RWPE1 (cell line): ENCODE data around the gene SMOC2.

Experiments
- CTCF ChIA-PET: fragments of 350-600 bp; sonication (Branson Sonifier 250); formaldehyde crosslinking; extraction: SDS; loops from one replicate; lab custom pipeline; 2021; lab: Yijun Ruan, JAX
- POLR2A ChIA-PET: fragments of 400-600 bp; formaldehyde crosslinking; extraction: SDS; loops from one replicate; lab custom pipeline; 2020; ENCODE audit warnings: antibody characterized with exemption; ENCODE audit not compliant: low non-redundant PET; lab: Yijun Ruan, JAX
- DNase-seq: peaks from one replicate; pipeline ENCODE4 v3.0.0; 2012; ENCODE audit warnings: low spot score
- H3K27ac ChIP-seq: fragments of 450-650 bp; 2 replicates; pipeline ENCODE4 v1.5.1; 2017
- TF ChIP-seq, protein P1 (sequence below): fragments of 450-650 bp; conservative IDR thresholded peaks from 2 replicates; pipeline ENCODE4 v1.5.1; 2017; ENCODE audit warnings: low read depth, mild to moderate bottlenecking

Gene SMOC2

DNA sequence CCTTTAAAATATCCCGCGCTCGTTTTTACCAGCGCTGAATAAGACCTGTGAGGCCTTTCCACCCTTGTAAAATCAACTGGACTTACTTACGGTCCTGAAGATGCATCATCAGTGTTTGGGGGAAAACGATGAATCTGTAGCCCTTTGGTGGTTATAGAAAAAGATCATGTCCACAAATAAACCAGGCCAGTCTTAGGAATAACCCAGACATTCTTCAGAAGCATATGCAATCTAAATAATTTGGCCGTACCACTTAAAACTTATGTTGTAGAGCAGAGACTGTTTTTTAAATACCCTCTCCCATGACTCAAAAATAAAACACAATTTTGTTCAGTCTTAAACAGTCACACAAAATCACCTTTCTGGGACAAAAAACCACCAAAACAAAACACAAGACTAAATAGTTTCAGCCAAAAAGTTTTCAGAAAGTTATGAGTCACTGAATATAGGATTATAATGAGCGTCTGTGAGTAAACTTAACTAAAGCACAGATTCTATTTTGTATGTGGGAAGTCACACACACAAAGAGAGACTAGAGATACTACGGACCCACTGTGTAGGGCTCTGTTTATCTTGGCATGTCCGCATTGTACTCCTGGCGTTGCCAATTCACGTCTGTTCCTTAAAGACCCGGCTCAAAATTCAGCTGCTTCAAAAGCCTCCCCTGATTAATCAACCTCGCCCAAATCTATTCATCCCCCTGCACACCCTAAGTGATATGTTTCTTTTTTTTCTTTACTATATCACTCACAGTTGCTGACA lies 26.5 kb upstream of the SMOC2 start:
- TF ChIP-seq, protein P1, sequence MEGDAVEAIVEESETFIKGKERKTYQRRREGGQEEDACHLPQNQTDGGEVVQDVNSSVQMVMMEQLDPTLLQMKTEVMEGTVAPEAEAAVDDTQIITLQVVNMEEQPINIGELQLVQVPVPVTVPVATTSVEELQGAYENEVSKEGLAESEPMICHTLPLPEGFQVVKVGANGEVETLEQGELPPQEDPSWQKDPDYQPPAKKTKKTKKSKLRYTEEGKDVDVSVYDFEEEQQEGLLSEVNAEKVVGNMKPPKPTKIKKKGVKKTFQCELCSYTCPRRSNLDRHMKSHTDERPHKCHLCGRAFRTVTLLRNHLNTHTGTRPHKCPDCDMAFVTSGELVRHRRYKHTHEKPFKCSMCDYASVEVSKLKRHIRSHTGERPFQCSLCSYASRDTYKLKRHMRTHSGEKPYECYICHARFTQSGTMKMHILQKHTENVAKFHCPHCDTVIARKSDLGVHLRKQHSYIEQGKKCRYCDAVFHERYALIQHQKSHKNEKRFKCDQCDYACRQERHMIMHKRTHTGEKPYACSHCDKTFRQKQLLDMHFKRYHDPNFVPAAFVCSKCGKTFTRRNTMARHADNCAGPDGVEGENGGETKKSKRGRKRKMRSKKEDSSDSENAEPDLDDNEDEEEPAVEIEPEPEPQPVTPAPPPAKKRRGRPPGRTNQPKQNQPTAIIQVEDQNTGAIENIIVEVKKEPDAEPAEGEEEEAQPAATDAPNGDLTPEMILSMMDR, result no peak
- ChIA-PET POLR2A (no interaction called here), CTCF (interaction anchor here (0.6 kb wide), 1 partner anchor 163 kb away, joined by 3 read pairs; no protein-coding TSS in a partner anchor)
- DNase-seq, result no peak
- no peak overlapping the region for H3K27ac ChIP-seq

DNA sequence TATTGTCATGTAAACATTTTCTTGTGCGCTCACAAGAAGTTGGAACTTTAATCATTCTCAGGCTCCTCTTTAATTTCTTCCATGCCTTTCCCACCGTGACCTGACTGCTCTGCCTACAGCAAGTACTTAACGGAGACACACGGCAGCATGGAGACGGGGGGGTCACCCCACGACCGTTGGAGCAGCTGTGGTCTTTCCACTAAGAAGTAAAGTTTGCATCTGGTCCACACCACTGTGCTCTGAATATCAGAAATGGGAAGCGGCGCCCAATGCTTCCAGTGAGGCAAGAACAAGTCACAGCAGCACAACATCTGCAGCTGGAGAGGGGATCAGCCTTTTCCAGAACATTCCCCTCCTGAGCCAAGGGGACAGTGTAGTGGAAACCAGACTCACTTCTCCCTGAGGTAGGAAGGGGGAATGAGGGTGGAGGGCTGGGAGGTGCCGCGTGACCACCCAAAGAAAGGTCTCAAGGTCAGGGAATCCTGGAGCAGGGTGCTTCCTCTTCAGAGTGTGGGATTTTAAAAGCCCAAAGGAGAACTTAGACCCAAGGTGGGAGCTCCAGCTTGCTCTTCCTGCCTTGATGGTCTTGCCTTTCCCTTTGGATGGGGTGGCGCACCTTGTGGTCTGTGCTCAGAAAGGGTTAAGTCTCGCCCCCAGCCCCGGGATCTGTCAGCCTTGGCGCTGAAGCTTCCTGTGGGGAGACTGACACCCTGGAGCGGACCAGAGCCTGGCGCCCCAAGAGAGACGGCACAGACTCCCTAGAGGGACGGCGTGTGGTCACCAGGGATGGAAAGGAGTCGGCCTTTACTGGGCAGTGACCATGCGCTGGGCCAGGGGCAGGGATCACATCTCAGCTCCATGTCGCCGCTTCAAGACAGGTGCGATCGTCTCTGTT lies 25.6 kb upstream of the SMOC2 start:
- TF ChIP-seq, protein P1, result no peak
- no peak for DNase-seq
- ChIA-PET CTCF (interaction anchor here (0.6 kb wide), 1 partner anchor 163 kb away, joined by 3 read pairs; no protein-coding TSS in a partner anchor), POLR2A (interaction anchor here (0.6 kb wide), 1 partner anchor 68 kb away, joined by 3 read pairs; no protein-coding TSS in a partner anchor)
- H3K27ac ChIP-seq, result no peak overlapping the region

DNA sequence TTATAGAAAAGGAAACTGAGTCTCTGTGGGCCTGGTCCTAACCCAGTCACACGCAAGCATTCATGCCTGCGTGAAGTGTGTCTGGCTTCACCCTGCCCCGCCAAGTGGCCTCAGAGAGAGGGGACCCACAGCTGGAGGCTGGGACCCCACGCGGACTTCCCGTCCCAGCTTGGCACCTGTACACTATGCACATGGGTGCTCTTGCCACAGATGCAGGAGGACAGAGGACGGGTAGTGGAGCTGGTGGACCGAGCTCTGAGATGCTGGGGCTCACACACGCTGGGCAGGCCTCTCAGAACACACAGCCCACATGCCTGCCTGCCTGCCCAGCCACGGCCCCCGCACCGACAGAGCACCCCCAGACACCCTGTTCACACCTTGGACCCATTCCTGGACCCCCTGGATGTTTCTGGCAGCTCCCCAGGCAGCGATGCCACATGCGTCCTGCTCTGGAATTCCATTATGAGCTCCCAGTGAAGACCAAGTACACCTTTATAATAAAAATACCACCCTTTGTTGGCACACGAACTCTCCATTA lies 24.9 kb upstream of the SMOC2 start:
- DNase-seq, result no peak

DNA sequence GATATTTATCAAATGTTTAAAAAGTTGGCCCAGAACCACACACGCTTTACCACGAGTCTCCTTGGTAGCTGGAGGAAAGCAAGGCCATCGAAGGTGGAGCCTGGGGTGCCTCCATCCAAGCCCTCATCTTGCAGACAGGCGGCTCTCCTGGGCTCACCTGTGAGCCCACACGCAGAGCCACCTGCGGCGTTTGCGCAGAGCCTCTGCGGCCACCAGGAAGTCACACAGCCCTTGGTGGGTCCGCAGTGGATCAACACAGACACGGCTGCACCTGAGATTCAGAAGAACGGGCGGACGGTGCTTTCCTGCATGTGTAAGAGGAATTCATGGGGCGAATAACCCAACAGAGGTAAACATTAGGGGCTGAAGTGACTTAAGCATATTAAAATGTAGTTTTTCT lies 24.5 kb upstream of the SMOC2 start:
- CTCF ChIA-PET, result no interaction called here
- TF ChIP-seq, protein P1, result no peak
- no peak overlapping the region for H3K27ac ChIP-seq
- DNase-seq, result no peak
- POLR2A ChIA-PET, result no interaction called here

More for the DNA sequence above, 24.9 kb upstream of the SMOC2 start:
- POLR2A ChIA-PET, result interaction anchor here (0.6 kb wide), 1 partner anchor 67 kb away, joined by 3 read pairs; no protein-coding TSS in a partner anchor
- CTCF ChIA-PET, result no interaction called here
- TF ChIP-seq, protein P1, result no peak
- no peak overlapping the region for H3K27ac ChIP-seq

DNA sequence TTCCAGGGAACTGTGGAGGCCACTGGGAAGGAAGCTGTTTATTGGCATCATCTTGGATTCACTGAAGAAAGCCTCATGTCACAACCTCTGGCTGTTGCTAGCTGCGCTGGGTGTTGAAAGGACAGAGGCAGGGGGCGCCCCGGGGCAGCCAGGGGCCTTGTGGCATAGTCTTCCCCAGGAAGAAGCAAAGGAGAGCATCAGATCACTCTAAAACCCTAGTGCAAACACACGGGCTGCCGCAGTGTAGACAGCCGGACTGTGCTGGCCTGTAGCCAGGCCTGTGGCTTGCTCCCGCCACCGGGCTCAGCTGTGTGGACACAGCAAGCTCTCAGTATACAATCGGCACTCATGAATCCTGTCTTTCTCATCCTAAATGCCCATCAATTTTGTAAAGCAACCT lies 23.8 kb upstream of the SMOC2 start:
- CTCF ChIA-PET, result no interaction called here
- TF ChIP-seq, protein P1, result no peak
- H3K27ac ChIP-seq, result no peak overlapping the region
- POLR2A ChIA-PET, result no interaction called here
- no peak for DNase-seq
